K562 (cell line): ENCODE data around the gene SLC25A17. TPM values are rescaled to one million over a fixed set of nuclear protein-coding genes. Genes with fewer than 3 reads are reported as not detected.

Source experiments
- ATAC-seq: fragments of 200-7000 bp; cut with Tn5 transposase; 3 replicates; pipeline ENCODE4 v1.9.1; 2020; ENCODE audit warnings: moderate library complexity
- BruUV-seq: library from RNA; stranded (reverse); fragments of 400-500 nt; replicated peaks from 2 replicates; lab custom pipeline; 2021; lab: Mats Ljungman, UMichigan
- CTCF ChIA-PET: fragments of 300-600 bp; formaldehyde crosslinking; extraction: SDS; loops from one replicate; lab custom pipeline; 2021; ENCODE audit warnings: low intra/inter-chr PET ratio; lab: Yijun Ruan, JAX
- POLR2A ChIA-PET: fragments of 300-600, 350-650 bp; sonication (Branson Sonifier 250); formaldehyde crosslinking; extraction: SDS; loops from one replicate; lab custom pipeline; 2021; ENCODE audit warnings: antibody characterized with exemption, inconsistent platforms; lab: Yijun Ruan, JAX
- DNase-seq, 4 experiments: peaks; one replicate each; pipeline versions ENCODE4 v3.0.0 to v3.0.0-alpha.2; 2011 to 2018; ENCODE audit warnings: low spot score in 3 of 4, mixed read lengths in 3 of 4; ENCODE audit errors: extremely low read depth in 1 of 4
- FAIRE-seq: peaks from 2 replicates; lab custom pipeline; 2011; peaks lifted over from hg19 to GRCh38; lab: Jason Lieb, UNC
- H2AFZ ChIP-seq: 2 replicates; pipeline ENCODE4 v1.6.0; 2011; ENCODE audit warnings: low read depth, low read length, control low read depth, inconsistent platforms
- H3K27ac ChIP-seq: fragments of 200-600 bp; 3 replicates; pipeline ENCODE4 v1.8.0; 2011; ENCODE audit warnings: low read depth, mild to moderate bottlenecking, control low read depth, inconsistent platforms, low read length, moderate library complexity, mixed read lengths; ENCODE audit errors: extremely low read depth
- H3K27me3 ChIP-seq, 2 experiments: fragments of 300-600 bp in 1 of 2; 2 replicates in 1 of 2; 3 replicates in 1 of 2; pipeline versions ENCODE4 v1.6.0 to v1.8.0; 2011; ENCODE audit warnings: inconsistent platforms in 2 of 2, low read length in 2 of 2, mild to moderate bottlenecking in 1 of 2, mixed read lengths in 1 of 2, moderate library complexity in 1 of 2; ENCODE audit not compliant: control insufficient read depth in 2 of 2, insufficient read depth in 2 of 2
- H3K36me3 ChIP-seq: fragments of 300-600 bp; 3 replicates; pipeline ENCODE4 v1.8.0; 2011; ENCODE audit warnings: mild to moderate bottlenecking, low read length, inconsistent platforms; ENCODE audit not compliant: control insufficient read depth, insufficient read depth
- H3K4me1 ChIP-seq, 2 experiments: fragments of 200-600 bp in 1 of 2; replicated peaks in 1 of 2; 2 replicates in 1 of 2; 3 replicates in 1 of 2; pipeline versions ENCODE4 v1.5.1 to v1.8.0; 2011; ENCODE audit warnings: inconsistent platforms in 2 of 2, low read length in 2 of 2, mild to moderate bottlenecking in 1 of 2, mixed read lengths in 1 of 2, moderate library complexity in 1 of 2; ENCODE audit not compliant: control insufficient read depth in 2 of 2, insufficient read depth in 2 of 2
- H3K4me2 ChIP-seq: 2 replicates; pipeline ENCODE4 v1.6.1; 2011; ENCODE audit warnings: low read length, control low read depth, inconsistent platforms, mixed read lengths; ENCODE audit not compliant: insufficient read depth
- H3K4me3 ChIP-seq: fragments of 200-600 bp; sonication (generic), shearing (Covaris generic); 2 replicates; pipeline ENCODE4 v1.5.1; 2016; ENCODE audit warnings: control low read depth, inconsistent platforms
- H3K79me2 ChIP-seq: fragments of 200-600 bp; 3 replicates; pipeline ENCODE4 v1.8.0; 2011; ENCODE audit warnings: low read length, inconsistent platforms; ENCODE audit not compliant: control insufficient read depth, insufficient read depth
- H3K9ac ChIP-seq, 2 experiments: 2 replicates each; pipeline versions ENCODE4 v1.6.0 to v1.6.1; 2011; ENCODE audit warnings: low read depth in 2 of 2, low read length in 2 of 2, control low read depth in 1 of 2, inconsistent platforms in 1 of 2, mild to moderate bottlenecking in 1 of 2, mixed read lengths in 1 of 2; ENCODE audit not compliant: insufficient read depth in 1 of 2
- H3K9me1 ChIP-seq: one replicate; pipeline ENCODE4 v1.6.0; 2011; ENCODE audit warnings: inconsistent platforms, mild to moderate bottlenecking, low read length, moderate library complexity; ENCODE audit not compliant: control insufficient read depth, insufficient read depth
- H3K9me3 ChIP-seq: replicated peaks from 2 replicates; pipeline ENCODE4 v1.5.1; 2011; ENCODE audit warnings: low read depth, low read length, inconsistent platforms; ENCODE audit not compliant: control insufficient read depth, insufficient read depth
- H4K20me1 ChIP-seq: replicated peaks from 2 replicates; pipeline ENCODE4 v1.6.1; 2011; ENCODE audit warnings: low read length, inconsistent platforms, mixed read lengths; ENCODE audit not compliant: control insufficient read depth, insufficient read depth
- BACH1 ChIP-seq: fragments of 200-800 bp; sonication (Bioruptor generic); IDR thresholded peaks from 2 replicates; pipeline ENCODE4 v1.6.1; 2016; ENCODE audit warnings: missing genetic modification characterization, missing compliant biosample characterization
- CBFA2T3 ChIP-seq: fragments of 450-650 bp; IDR thresholded peaks from 2 replicates; pipeline ENCODE4 v1.6.1; 2017
- CREBBP ChIP-seq: IDR thresholded peaks from one replicate; pipeline ENCODE4 v1.6.1; 2012; ENCODE audit warnings: low read depth, mild to moderate bottlenecking, control low read depth, inconsistent platforms, low read length
- CREM ChIP-seq: IDR thresholded peaks from 2 replicates; pipeline ENCODE4 v1.6.1; 2014; ENCODE audit warnings: antibody characterized with exemption, low read depth
- ELF1 ChIP-seq: fragments of 200-800 bp; sonication (Bioruptor generic); IDR thresholded peaks from 2 replicates; pipeline ENCODE4 v1.6.1; 2016; ENCODE audit warnings: missing genetic modification characterization, missing compliant biosample characterization
- HIVEP1 ChIP-seq: fragments of 250-450 bp; sonication (Bioruptor Pico); IDR thresholded peaks from 2 replicates; pipeline ENCODE4 v1.4.0; 2020; ENCODE audit warnings: mild to moderate bottlenecking
- ILF3 ChIP-seq: fragments of 450-650 bp; IDR thresholded peaks from 2 replicates; pipeline ENCODE4 v1.6.1; 2018; ENCODE audit warnings: antibody characterized with exemption, mild to moderate bottlenecking, moderate library complexity, borderline replicate concordance
- NRF1 ChIP-seq, 2 experiments: fragments of 450-650 bp; IDR thresholded peaks in 1 of 2; conservative IDR thresholded peaks in 1 of 2; 2 replicates each; pipeline ENCODE4 v1.6.1; 2014; ENCODE audit warnings: mild to moderate bottlenecking in 2 of 2
- RBM14 ChIP-seq: fragments of 200-400 bp; formaldehyde crosslinking; IDR thresholded peaks from 2 replicates; pipeline ENCODE4 v1.6.1; 2018; ENCODE audit warnings: low read depth, mild to moderate bottlenecking, low read length, moderate library complexity, borderline replicate concordance; ENCODE audit not compliant: insufficient read depth
- SAP30 ChIP-seq: fragments of 200-600 bp; sonication (generic); IDR thresholded peaks from 2 replicates; pipeline ENCODE4 v1.6.1; 2012; ENCODE audit warnings: borderline replicate concordance, low read depth, mild to moderate bottlenecking, moderate library complexity, low read length, control low read depth, inconsistent platforms; ENCODE audit not compliant: insufficient read depth, poor library complexity, severe bottlenecking
- SIRT6 ChIP-seq: IDR thresholded peaks from one replicate; pipeline ENCODE4 v1.6.1; 2012; ENCODE audit warnings: low read depth, mild to moderate bottlenecking, control low read depth, inconsistent platforms, low read length, moderate library complexity
- TSC22D4 ChIP-seq: fragments of 450-650 bp; IDR thresholded peaks from 2 replicates; pipeline ENCODE4 v1.6.1; 2016; ENCODE audit warnings: missing genetic modification characterization, missing biosample characterization, control low read depth
- ZNF586 ChIP-seq: fragments of 450-650 bp; formaldehyde crosslinking; conservative IDR thresholded peaks from 2 replicates; pipeline ENCODE4 v1.4.0; 2020; ENCODE audit warnings: mild to moderate bottlenecking, moderate library complexity
- WGBS: fragments of 100-300 bp; shearing (Covaris generic); methylation state at CpG from one replicate; pipeline ENCODE4 v1.1.6; 2016; ENCODE audit warnings: low coverage, mixed read lengths; ENCODE audit not compliant: insufficient coverage; ENCODE audit errors: missing lambda C conversion rate; 5-methylcytosine and 5-hydroxymethylcytosine counted together
- in situ Hi-C: fragments of 300-500 bp; cut with MboI; formaldehyde crosslinking; loops from 4 replicates; pipeline ENCODE4 v1.15.0; 2018; ENCODE audit warnings: inconsistent platforms, mixed read lengths
- intact Hi-C: fragments of 100-400 bp; cut with micrococcal nuclease; formaldehyde crosslinking; loops from 2 replicates; pipeline ENCODE4 v1.14.2; 2022
- polyA plus RNA-seq, 8 experiments: library from polyadenylated mRNA; depleted of rRNA in 4 of 8; stranded (reverse) in 5 of 8; unstranded in 3 of 8; fragments of >200 nt; fragmentation: Nextera tagmentation in 2 of 8; fragmentation: Illumina TruSeq in 1 of 8; extraction: Ambion mirVana in 2 of 8; extraction: Trizol in 1 of 8; gene quantifications; 2 replicates each; pipeline versions ENCODE4 v1.2.1 to v1.2.3, GENCODE V29; 2011 to 2014; ENCODE audit warnings: inconsistent platforms in 1 of 8, missing spikeins in 1 of 8
- total RNA-seq, 7 experiments: library from RNA; depleted of rRNA in 6 of 7; stranded (reverse); fragments of >200 nt in 6 of 7; fragmentation: Illumina TruSeq in 2 of 7; extraction: Trizol in 2 of 7; gene quantifications; 2 replicates each; pipeline versions ENCODE4 v1.2.1 to v1.2.3, GENCODE V29; 2011 to 2021; ENCODE audit warnings: low replicate concordance in 1 of 7
- TF ChIP-seq, protein P1 (sequence below): fragments of 450-650 bp; IDR thresholded peaks from 2 replicates; pipeline ENCODE4 v1.6.1; 2016; ENCODE audit warnings: mild to moderate bottlenecking

Gene SLC25A17
- total and polyA plus RNA-seq, 9 of the 15 experiments (the other 6 are each of a cell fraction or from before 2014, with no cell fraction given): 32.6 to 136 (median 56.2) TPM

DNA sequence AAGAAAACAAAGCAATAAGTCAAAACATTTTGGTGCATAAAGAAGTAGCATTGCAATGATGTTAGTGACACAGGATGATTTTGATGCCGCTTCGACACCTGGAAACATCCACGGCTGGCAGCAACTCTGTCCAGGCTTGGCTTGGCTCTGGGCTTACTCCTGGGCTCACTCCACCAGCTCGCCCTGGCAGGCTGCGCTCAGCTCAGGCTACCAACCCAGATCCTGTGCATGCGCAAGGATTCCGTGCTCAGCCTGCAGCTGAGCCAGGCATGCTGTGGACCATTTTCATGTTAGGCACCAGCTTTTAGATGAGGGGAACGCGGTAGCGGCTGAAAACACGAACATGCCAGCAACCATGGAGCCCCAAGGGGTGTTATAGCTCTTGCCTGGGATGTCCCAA, 66.0 kb downstream of the SLC25A17 start:
- no peak for ATAC-seq

DNA sequence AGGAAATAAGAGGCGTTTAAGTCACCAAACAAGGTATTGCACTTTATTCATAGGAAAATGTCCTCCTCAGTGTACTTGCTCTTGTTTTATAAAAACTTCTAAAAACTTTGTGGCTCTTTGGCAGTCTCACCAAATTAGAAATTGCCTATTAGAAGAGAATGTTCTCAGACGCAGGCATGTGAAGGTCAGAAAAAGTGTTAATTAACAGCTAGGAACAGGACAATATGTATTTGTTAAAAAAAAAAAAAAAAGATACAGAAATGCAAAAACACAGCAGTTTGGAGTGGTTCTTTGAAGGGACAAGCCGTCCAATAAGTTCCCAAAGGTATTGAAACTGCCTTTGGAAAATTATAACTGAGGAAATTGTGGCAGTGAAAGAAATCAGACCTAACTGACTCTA, 67.9 kb downstream of the SLC25A17 start:
- H3K27me3 ChIP-seq: peaks cover 3 to 20% of the 10 kb centered on the region in 2 experiments; a peak in 3 of 5 replicates
- in situ Hi-C loops: loop anchor here (10.0 kb wide), 1 partner anchor 66 kb away; no protein-coding TSS in a partner anchor
- H3K27ac ChIP-seq: no peak overlapping the region
- CTCF ChIA-PET: no interaction called here
- intact Hi-C loops: no loop called here
- ATAC-seq (no peak), FAIRE-seq (no peak), DNase-seq (no peak)
- peaks cover 5% of the 10 kb centered on the region for H3K9me3 ChIP-seq
- H3K79me2 ChIP-seq: no peaks in the 10 kb centered on the region
- peaks cover 0 to 3% of the 10 kb centered on the region in 2 experiments; a peak in 2 of 5 replicates for H3K4me1 ChIP-seq
- POLR2A ChIA-PET: no interaction called here
- no peaks in the 10 kb centered on the region for H3K9me1 ChIP-seq
- no peaks in the 10 kb centered on the region for H3K36me3 ChIP-seq
- no peak overlapping the region for H3K4me3 ChIP-seq
- no peak overlapping the region for H2AFZ ChIP-seq
- no TSS peak for BruUV-seq
- no peak overlapping the region for H3K9ac ChIP-seq
- WGBS: 4% methylated on average over 3 of the region's 3 CpGs
- H4K20me1 ChIP-seq: no peaks in the 10 kb centered on the region
- H3K4me2 ChIP-seq: no peak overlapping the region
- TF ChIP-seq HIVEP1 (CRISPR knock-in tag) (no peak), CBFA2T3 (no peak), ELF1 (no peak), SAP30 (no peak), CREM (no peak), ZNF586 (CRISPR knock-in tag) (no peak), SIRT6 (no peak), CREBBP (no peak), BACH1 (tag) (no peak)
- TF ChIP-seq, protein P1, sequence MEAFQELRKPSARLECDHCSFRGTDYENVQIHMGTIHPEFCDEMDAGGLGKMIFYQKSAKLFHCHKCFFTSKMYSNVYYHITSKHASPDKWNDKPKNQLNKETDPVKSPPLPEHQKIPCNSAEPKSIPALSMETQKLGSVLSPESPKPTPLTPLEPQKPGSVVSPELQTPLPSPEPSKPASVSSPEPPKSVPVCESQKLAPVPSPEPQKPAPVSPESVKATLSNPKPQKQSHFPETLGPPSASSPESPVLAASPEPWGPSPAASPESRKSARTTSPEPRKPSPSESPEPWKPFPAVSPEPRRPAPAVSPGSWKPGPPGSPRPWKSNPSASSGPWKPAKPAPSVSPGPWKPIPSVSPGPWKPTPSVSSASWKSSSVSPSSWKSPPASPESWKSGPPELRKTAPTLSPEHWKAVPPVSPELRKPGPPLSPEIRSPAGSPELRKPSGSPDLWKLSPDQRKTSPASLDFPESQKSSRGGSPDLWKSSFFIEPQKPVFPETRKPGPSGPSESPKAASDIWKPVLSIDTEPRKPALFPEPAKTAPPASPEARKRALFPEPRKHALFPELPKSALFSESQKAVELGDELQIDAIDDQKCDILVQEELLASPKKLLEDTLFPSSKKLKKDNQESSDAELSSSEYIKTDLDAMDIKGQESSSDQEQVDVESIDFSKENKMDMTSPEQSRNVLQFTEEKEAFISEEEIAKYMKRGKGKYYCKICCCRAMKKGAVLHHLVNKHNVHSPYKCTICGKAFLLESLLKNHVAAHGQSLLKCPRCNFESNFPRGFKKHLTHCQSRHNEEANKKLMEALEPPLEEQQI: no peak

More for the DNA sequence above, 66.0 kb downstream of the SLC25A17 start:
- POLR2A ChIA-PET: no interaction called here
- H3K9me1 ChIP-seq: no peaks in the 10 kb centered on the region
- intact Hi-C loops (no loop called here), in situ Hi-C loops (loop anchor here (10.0 kb wide), 1 partner anchor 68 kb away; no protein-coding TSS in a partner anchor)
- peak in 1 of 2 experiments; percentile 11; a peak in 1 of 4 replicates for TF ChIP-seq NRF1 (conservative IDR thresholded peaks at IDR 0.05 in 1 of 2, IDR thresholded peaks at IDR 0.05 in 1 of 2)
- TF ChIP-seq RBM14: no peak
- no peak for TF ChIP-seq TSC22D4
- TF ChIP-seq ILF3: no peak
- H3K27me3 ChIP-seq: peaks cover 3 to 20% of the 10 kb centered on the region in 2 experiments; a peak in 3 of 5 replicates
- no peaks in the 10 kb centered on the region for H4K20me1 ChIP-seq
- CTCF ChIA-PET: interaction anchor here (0.6 kb wide), 1 partner anchor 19 kb away, joined by 3 read pairs; no protein-coding TSS in a partner anchor
- no peaks in the 10 kb centered on the region for H3K36me3 ChIP-seq
- H3K4me2 ChIP-seq: no peak overlapping the region
- WGBS: 38% methylated on average over 9 of the region's 11 CpGs
- H3K79me2 ChIP-seq: no peaks in the 10 kb centered on the region
- no TSS peak for BruUV-seq
- H3K4me3 ChIP-seq: no peak overlapping the region
- FAIRE-seq (no peak), DNase-seq (no peak)
- H3K27ac ChIP-seq: no peak overlapping the region
- 0 out of 4 replicates have a peak overlapping the region, but pooled peaks of 1 of the 2 experiments have one; percentile 35 for H3K9ac ChIP-seq
- no peak overlapping the region for H2AFZ ChIP-seq
- H3K4me1 ChIP-seq: peaks cover 0 to 3% of the 10 kb centered on the region in 2 experiments; a peak in 2 of 5 replicates
- peaks cover 5% of the 10 kb centered on the region for H3K9me3 ChIP-seq
